HG03558 (cell line): Measurements from ENCODE around the gene DNAJC18.
A peak's percentile ranks its signal among the peaks of the same experiment; 100 is the strongest.

Source experiments
- ATAC-seq: cut with Tn5 transposase; IDR thresholded peaks from one replicate; pipeline ENCODE4 v1.9.1; 2021; ENCODE audit warnings: moderate number of reproducible peaks; ENCODE audit not compliant: unreplicated experiment; ENCODE audit errors: extremely low read depth

The DNAJC18 gene

GRCh38 chr5:139407517-139407916 is 31.8 kb downstream of the DNAJC18 start:
- no peak for ATAC-seq

- ATAC-seq: no peak
Observed at GRCh38 chr5:139406963-139407362, 32.4 kb downstream of the DNAJC18 start.

DNA sequence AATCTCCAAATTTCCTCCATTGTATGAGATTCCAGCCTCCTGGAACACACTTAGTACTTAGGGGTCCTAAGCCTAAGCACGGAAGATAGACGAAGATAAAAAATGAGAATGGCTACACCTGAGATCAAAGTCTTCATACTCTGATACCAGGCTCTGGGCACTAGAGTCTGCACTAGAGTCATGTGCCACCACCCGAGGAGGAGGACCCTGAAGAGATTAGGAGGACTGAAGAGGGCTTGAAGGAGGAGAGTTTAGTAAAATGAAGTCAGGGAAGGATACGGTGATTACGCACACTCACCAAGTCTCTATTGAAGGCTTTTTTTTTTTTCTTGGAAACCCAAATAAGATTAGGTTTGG is 34.9 kb downstream of the DNAJC18 start:
- no peak for ATAC-seq

GRCh38 chr5:139403787-139404483 is 35.4 kb downstream of the DNAJC18 start, which contains the start of gene SPATA24:
Gene SPATA24 (minus strand): TSS chr5:139404089. CDS start chr5:139404060, 29 bp downstream.
- ATAC-seq: peak; percentile 44

- ATAC-seq: no peak
Observed at GRCh38 chr5:139403418-139403786, 35.9 kb downstream of the DNAJC18 start.

- ATAC-seq: no peak
Observed at GRCh38 chr5:139402561-139403158, 36.7 kb downstream of the DNAJC18 start.

DNA sequence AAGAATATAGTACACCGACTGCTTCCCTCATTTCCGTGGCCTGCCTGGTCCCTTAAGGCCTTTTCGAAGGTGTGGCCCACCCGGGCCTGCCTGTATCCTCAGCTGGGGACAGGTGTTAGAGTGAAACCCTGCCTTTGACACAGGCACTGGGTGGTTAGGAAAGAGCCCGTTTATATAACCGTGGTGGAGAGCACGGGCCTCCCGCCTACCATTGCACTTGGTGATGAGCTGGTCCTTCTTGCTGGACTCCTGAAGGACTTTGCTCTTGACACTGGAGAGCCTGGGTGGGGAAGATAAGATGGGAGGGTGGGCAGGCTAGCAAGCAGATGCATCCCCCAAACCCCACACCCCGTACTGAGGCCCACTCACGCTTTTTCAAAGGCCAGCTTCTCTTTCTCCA is 37.8 kb downstream of the DNAJC18 start:
- no peak for ATAC-seq

DNA sequence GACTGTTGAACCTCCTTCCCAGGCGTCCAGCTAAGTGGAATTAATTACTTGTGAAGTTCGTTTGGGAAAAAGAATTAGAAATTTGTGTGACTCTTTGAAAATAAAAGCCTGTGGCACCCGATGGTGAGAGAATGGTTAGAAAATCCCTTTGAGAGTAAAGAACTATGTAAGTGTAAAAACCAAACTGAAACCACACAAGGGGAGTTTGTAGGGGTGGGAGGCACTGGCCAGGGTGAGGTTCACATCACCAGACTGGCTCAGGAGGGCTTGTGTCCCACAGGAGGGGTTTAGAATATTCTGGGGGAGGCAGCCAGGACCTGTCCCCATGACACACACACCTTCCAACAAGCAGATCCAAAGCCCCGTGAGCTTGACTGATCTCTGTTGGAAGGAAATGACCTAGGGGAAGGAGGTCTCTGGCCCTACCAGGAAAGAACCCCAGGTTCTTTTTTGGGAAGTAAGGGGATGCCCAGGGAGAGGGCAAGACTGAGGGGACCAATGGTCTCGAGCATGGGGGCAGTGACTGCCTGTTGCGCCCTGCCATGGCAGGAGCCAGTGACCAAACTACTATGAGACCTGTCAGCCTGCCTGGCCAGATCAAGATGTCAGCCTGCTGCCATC is 39.7 kb downstream of the DNAJC18 start:
- ATAC-seq: no peak

GRCh38 chr5:139397921-139398320 is 41.4 kb downstream of the DNAJC18 start:
- no peak for ATAC-seq

GRCh38 chr5:139396691-139397090 is 42.6 kb downstream of the DNAJC18 start:
- ATAC-seq: no peak

GRCh38 chr5:139395844-139396640 is 43.3 kb downstream of the DNAJC18 start:
- no peak for ATAC-seq

DNA sequence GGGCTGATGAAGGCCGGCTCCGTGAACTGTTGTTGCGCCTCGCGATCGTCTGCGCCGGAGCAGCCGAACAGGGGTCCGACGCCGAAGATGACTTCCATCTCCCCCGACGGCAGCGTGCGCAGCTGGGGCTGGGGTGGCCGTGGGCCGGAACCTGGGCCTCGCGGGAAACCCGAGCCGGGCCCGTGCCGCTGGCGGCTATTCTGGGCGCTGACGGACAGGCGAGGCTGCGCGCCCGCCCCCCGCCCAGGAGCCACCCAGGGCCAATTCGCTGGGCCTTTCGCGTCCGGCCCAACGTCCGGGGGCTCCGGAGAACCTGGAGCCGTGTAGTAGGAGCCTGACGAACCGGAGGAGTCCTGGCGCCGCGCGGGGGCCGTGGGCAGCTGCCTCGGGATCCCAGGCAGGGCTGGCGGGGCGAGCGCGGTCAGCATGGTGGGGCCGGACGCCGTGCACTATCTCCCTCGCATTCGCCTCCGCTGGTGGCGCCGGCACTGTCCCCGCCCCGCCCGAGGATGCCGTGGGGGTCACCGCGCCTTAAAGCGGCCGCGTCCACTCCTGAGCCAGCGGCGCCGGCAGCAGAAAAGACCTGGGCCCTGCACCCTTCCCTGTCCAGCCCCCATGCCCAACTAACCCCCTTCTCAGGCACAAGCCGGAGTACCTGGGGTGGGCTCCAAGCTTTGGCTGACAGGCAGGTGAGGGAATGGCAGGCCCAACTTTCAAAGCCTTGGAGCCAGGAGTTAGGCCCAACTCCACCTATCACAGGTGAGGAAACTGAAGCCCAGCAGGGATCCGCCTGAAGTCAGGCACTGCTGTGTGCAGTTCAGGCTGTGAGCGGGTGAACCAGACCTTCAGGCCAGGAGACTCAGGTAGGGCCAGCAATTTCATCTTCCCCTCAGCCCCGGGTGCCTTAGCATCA is 44.4 kb downstream of the DNAJC18 start, which contains the start of gene PROB1:
Gene PROB1, minus strand, starts transcription at position 451 of the 913 bp plus-strand sequence. Its CDS starts 23 bp downstream, at position 428.
- no peak for ATAC-seq

DNA sequence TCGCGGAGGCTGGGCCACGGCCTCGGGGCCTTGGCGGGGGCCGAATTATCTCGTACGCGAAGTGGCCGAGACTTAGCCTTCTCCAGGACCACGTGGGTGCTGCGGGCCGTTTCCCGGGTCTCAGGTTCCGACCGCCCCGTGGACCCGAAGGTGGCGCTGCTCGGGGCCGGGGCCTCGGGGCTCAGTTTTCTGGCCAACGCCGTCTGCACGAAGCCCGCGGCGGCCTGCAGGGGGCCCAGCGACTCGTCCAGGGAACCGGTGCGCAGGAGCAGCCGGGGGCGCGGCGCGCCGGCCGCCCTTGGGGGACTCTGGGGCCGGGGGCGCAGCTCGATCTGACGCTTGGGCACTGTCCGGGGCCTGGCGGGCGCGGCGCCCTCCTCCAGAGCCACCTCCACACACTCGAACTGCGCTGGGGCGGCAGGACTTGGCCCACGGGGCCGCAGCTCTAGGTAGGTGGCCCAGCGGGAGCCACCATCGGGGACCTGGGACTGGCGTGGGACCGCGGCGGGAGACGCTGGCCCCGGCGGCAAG is 45.1 kb downstream of the DNAJC18 start:
- no peak for ATAC-seq

DNA sequence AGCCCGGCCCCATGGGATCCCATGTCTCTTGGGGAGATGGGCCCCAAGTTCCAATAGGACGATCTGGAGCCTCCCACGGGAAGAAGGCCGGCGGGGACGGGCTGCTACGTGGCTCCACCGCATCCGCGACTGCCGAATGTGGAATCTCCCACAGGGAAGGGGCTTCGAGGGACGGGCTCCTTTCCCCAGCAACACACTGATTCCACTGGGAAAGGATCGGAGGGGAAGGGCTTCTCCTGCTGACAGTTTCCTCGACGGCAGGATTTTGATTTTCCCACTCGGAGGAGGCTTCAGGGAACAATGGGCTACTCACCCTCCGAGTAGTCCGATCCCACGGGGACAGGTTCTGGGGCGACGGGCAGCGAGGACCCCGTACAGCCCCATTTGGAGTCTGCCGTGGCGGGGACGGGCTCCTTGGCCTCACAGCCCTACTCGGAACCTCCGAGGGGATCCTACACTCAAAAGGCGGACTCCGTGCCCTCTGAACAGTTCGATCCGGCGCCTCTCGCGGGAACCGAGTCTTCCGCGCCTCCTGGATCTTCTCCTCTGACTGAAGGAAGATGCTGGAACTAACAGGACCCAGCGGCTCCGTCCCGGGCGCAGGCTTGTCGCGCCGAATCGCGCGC is 45.7 kb downstream of the DNAJC18 start:
- no peak for ATAC-seq

DNA sequence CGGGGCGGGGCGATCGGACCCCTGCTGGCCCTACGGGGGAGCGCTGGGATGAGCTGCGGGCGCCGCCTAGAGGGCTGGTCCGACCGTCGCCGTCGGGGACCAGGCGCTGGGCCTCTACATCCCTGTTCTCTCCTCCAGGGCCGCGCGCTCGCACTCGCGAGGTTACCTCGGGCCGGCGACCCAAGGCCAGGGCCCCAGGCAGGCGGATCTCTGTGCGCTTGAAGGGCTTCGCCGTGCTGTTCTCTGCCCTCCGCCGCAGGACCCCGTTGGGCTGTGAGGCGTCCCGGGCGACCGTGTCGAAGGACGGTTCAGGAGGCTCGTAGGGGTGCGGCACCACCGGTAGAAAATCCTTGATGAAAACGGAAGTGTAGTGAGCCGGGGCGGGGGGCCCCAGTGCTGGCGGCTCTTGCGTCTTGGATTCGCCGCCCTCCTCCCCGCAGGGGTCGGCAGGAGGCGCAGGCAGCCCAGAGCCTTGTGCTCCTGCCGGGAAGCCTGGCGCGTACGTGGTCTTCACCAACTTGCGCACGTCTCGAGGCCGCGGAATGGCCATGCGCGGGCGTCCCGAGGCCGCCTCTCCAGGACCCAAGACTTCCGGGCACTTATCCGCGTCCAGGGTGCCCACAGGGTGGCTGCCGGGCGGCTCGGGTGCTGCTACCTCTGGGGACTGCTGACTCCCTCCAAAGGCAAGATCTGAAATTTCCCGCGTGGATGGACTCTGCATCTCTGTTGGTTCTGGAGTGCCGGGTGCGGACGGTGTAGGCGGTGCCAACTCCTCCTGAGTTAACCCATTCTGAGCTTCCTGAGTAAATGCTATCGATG is 46.4 kb downstream of the DNAJC18 start:
- ATAC-seq: no peak

GRCh38 chr5:139392324-139392677 is 47.0 kb downstream of the DNAJC18 start:
- ATAC-seq: no peak

- no peak for ATAC-seq
Observed at GRCh38 chr5:139391570-139392323, 47.6 kb downstream of the DNAJC18 start.
